Subcutaneous abdominal adipose tissue (tissue), 5 donors: ENCODE data around the gene KLF8.
"Not testable (repeated sequence)": the region's sequence is repeated elsewhere in the genome, so short reads cannot be mapped to it uniquely, and the experiment has no call there.

Source experiments
- H3K27ac ChIP-seq: one replicate; pipeline ENCODE4 v1.7.0; 2013; ENCODE audit warnings: low read depth, mild to moderate bottlenecking, inconsistent platforms, low read length, moderate library complexity
- H3K27me3 ChIP-seq, 5 donors: one replicate each; pipeline ENCODE4 v1.7.0; 2013; ENCODE audit warnings: low read length in 5 of 5, inconsistent platforms in 1 of 5; ENCODE audit not compliant: control insufficient read depth in 5 of 5, insufficient read depth in 4 of 5
- H3K36me3 ChIP-seq, 5 donors: one replicate each; pipeline ENCODE4 v1.7.0; 2013; ENCODE audit warnings: low read length in 5 of 5; ENCODE audit not compliant: control insufficient read depth in 5 of 5, insufficient read depth in 5 of 5
- H3K4me1 ChIP-seq, 5 donors: one replicate each; pipeline ENCODE4 v1.7.0; 2013; ENCODE audit warnings: low read length in 5 of 5, mild to moderate bottlenecking in 3 of 5, moderate library complexity in 1 of 5; ENCODE audit not compliant: control insufficient read depth in 5 of 5, insufficient read depth in 5 of 5
- H3K4me3 ChIP-seq, 5 donors: one replicate each; pipeline ENCODE4 v1.7.0; 2013; ENCODE audit warnings: low read length in 5 of 5, low read depth in 1 of 5
- H3K9ac ChIP-seq, 5 donors: one replicate each; pipeline ENCODE4 v1.7.0; 2013; ENCODE audit warnings: low read length in 5 of 5, mild to moderate bottlenecking in 4 of 5, moderate library complexity in 3 of 5
- H3K9me3 ChIP-seq, 5 donors: one replicate each; pipeline ENCODE4 v1.7.0; 2013; ENCODE audit warnings: low read length in 5 of 5; ENCODE audit not compliant: control insufficient read depth in 5 of 5
- donor health status: healthy.
- donor health status: healthy.
- donor health status: healthy.
- donor health status: healthy.
- donor health status: healthy.

KLF8 gene

DNA sequence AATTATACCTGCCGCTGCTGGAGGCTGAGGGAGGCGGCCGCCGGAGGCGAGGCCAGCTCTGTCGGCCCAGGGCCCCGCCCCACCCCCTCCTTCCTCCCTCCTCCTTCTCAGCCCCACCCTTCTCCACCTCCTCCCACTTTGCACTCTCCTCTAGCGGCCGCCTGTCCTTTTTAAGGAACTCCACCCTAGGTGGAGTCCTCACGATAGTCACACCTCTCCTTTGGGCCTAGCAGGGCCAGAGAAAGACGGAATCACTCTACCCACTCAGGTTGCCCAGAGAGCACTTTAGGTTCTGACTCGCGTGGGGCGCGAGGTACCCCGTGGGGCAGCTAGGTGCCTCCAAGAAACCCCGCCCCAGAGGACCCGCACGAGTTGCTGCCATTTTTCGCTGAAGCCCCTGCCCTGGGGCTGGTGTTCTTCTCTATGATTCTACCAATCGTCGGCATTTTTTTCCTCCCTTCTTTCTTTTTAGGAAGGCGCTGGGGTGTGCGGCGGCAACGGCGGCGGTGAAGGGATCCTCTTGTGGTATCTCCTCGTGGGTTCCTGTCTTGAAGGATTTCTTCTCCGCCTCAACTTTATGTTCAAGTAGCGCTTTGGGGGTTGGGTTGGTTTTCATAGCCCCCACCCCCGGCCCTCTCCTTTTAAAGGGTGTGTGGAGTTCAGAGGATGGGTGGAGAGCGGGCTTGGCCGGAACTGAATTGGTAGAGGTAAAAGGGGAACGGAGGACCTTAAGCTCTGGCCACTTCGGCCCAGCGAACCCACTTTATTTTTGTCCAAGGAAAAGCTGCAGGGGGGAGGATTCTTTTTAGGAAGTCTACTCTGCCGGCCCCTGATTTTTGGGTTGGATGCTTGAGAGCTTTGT is at the start of gene KLF8:
KLF8 (plus strand) TSS at position 136 of the 862 bp plus-strand sequence. CDS start 979 bp downstream, outside the sequence.
- H3K27me3 ChIP-seq, result peaks cover 3 to 9% (median 3%) of the 10 kb centered on the region in 5 donors
- peaks cover 2 to 39% (median 35%) of the 10 kb centered on the region in 5 donors for H3K4me1 ChIP-seq
- no peaks in the 10 kb centered on the region for H3K9me3 ChIP-seq
- peak within 1 kb of the TSS; percentile 74 for H3K27ac ChIP-seq
- H3K4me3 ChIP-seq, result peak within 1 kb of the TSS; percentile 68 to 80 (median 69)
- peak within 1 kb of the TSS; percentile 10 to 78 (median 57) for H3K9ac ChIP-seq
- H3K36me3 ChIP-seq, result no peaks in the 10 kb centered on the region

DNA sequence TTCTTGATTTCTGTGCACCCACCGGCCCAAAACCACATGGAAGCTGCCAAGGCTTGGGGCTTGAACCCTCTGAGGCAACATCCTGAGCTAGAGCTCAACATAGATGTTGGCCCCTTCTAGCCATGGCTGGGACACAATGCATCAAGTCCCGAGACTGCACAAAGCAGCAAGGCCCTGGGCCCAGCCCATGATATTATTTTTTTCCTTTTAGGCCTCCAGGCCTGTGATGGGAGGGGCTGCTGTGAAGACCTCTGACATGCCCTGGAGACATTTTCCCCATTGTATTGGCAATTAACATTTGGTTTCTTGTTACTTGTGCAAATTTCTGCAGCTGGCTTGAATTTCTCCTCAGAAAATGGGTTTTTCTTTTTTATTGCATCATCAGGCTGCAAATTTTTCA is 25.2 kb upstream of the KLF8 start:
- H3K4me1 ChIP-seq, H3K4me3 ChIP-seq, H3K27ac ChIP-seq, H3K9ac ChIP-seq, H3K36me3 ChIP-seq, H3K27me3 ChIP-seq, H3K9me3 ChIP-seq: not testable (repeated sequence)

DNA sequence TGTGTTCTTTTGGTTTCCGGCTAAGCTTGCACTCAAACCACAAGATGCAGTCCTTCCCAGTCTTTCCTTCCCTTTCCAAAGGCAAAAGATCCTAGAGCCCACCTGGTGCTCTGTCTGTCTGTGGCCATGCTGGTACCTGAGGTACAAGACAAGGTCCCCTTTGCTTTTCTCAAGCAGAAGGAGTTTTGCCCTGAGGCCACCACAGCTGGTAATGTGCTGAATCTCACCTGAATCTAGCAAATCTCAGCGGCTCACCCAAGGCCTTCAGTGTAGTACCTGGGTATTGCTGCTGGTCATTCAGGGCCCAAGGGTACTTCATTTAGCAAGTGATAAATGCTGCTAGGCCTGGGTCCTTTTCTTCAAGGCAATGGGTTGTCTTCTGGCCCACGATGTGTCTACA is 20.5 kb upstream of the KLF8 start:
- peaks cover 0 to 3% (median 0%) of the 10 kb centered on the region in 5 donors for H3K27me3 ChIP-seq
- no peaks in the 10 kb centered on the region for H3K4me1 ChIP-seq
- no peak overlapping the region for H3K4me3 ChIP-seq
- no peaks in the 10 kb centered on the region for H3K36me3 ChIP-seq
- H3K9ac ChIP-seq, result no peak overlapping the region
- peaks cover 0 to 10% (median 3%) of the 10 kb centered on the region in 5 donors for H3K9me3 ChIP-seq
- H3K27ac ChIP-seq, result no peak overlapping the region

DNA sequence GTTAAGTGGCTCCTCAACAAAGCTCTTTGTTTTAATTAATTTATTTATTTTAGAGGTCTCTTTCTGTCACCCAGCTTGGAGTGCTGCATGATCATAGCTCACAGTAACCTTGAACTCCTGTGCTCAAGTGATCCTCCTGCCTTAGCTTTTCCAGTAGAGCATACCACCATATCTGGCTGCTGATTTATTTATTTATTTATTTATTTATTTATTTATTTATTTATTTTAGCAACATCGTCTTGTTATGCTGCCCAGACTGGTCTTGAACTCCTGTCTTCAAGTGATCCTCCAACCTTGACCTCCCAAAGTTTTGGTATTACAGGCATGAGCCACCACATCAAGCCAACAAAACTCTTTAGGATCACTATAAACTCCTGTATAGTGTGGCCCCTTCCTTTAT is 15.8 kb upstream of the KLF8 start:
- Histone ChIP-seq H3K27ac (no peak overlapping the region), H3K9me3 (peaks cover 0 to 10% (median 3%) of the 10 kb centered on the region in 5 donors), H3K36me3 (no peaks in the 10 kb centered on the region), H3K27me3 (peaks cover 0 to 5% (median 3%) of the 10 kb centered on the region in 5 donors), H3K9ac (no peak overlapping the region), H3K4me3 (no peak overlapping the region), H3K4me1 (peaks cover 0 to 7% (median 0%) of the 10 kb centered on the region in 5 donors)

DNA sequence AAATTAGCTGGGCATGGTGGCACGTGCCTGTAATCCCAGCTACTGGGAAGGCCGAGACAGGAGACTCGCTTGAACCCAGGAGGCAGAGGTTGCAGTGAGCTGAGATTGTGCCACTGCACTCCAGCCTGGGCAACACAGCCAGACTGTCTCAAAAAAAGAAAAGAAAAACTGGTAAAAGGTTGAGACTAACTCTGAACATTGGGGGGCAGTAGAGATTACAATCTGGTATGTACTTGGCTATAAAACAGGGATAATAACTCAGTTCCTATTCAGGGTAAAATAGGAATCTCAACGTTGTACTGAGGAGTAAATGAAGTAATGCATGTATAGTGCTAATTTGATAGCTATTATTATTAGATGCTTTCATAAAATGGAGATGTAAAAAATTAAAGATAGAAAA is 12.5 kb upstream of the KLF8 start:
- Histone ChIP-seq H3K4me1 (peaks cover 0 to 10% (median 0%) of the 10 kb centered on the region in 5 donors), H3K9ac (no peak overlapping the region), H3K36me3 (no peaks in the 10 kb centered on the region), H3K4me3 (no peak overlapping the region), H3K9me3 (no peaks in the 10 kb centered on the region), H3K27me3 (peaks cover 0 to 5% (median 3%) of the 10 kb centered on the region in 5 donors), H3K27ac (no peak overlapping the region)

DNA sequence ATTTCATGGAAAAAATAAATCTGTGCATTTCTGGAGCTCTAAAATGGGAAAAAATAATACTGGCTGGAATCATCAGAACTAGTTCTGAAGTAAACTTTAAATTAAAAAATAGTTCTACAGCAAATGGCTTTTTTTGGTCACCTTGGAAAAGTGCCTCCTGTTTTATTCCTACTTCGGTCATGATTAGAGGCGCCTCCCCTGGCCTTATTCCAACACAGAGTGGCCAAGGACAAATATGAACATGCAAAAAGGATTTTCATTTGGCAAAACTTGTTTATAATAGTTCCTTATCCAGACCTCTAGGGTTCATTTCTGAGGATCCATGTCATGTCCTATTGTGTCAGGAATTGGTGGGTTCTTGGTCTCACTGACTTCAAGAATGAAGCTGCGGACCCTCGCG is 11.1 kb upstream of the KLF8 start:
- H3K9me3 ChIP-seq, result no peaks in the 10 kb centered on the region
- peaks cover 0 to 10% (median 0%) of the 10 kb centered on the region in 5 donors for H3K4me1 ChIP-seq
- no peak overlapping the region for H3K9ac ChIP-seq
- H3K4me3 ChIP-seq, result no peak overlapping the region
- H3K36me3 ChIP-seq, result no peaks in the 10 kb centered on the region
- H3K27me3 ChIP-seq, result peaks cover 0 to 5% (median 0%) of the 10 kb centered on the region in 5 donors
- no peak overlapping the region for H3K27ac ChIP-seq

DNA sequence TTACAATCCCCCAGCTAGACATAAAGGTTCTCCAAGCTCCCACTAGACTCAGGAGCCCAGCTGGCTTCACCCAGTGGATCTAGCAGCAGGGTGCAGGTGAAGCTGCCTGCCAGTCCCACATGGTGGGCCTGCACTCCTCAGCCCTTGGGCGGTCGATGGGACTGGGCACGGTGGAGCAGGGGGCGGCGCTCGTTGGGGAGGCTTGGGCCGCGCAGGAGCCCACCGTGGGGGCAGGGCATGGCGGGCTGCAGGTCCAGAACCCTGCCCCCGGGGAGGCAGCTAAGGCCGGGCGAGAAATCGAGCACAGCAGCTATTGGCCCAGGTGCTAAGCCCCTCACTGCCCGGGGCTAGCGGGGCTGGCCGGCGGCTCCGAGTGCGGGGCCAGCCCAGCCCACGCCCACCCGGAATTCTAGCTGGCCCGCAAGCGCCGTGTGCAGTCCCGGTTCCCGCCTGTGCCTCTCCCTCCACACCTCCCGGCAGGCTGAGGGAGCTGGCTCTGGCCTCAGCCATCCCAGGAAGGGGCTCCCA is 9.6 kb upstream of the KLF8 start:
- Histone ChIP-seq H3K9ac (no peak overlapping the region), H3K27me3 (peaks cover 0 to 3% (median 0%) of the 10 kb centered on the region in 5 donors), H3K27ac (no peak overlapping the region), H3K4me3 (no peak overlapping the region), H3K9me3 (no peaks in the 10 kb centered on the region), H3K36me3 (no peaks in the 10 kb centered on the region), H3K4me1 (peaks cover 0 to 11% (median 8%) of the 10 kb centered on the region in 5 donors)

DNA sequence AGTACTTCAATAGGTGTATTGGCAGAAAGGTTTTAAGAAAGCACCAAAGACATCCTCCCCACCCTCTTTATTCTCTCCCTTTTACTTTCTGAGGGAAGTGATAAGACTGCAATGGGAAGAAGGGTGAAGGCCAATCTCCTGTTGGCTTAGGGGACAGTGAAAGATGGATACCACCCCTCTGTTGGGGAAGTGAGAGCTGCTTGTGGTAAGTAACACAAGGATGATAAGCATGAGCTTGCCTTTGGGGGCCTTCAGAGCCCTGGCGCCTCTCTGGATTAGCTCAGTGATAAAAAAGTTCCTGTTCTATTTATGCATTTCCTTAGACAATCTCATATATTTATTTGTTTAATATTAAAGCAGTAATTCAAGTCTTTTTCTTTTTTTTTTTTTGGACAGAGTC is 5.2 kb upstream of the KLF8 start:
- Histone ChIP-seq H3K9ac (no peak overlapping the region), H3K27me3 (peaks cover 0 to 9% (median 3%) of the 10 kb centered on the region in 5 donors), H3K9me3 (no peaks in the 10 kb centered on the region), H3K4me3 (no peak overlapping the region), H3K27ac (no peak overlapping the region), H3K4me1 (peaks cover 2 to 37% (median 25%) of the 10 kb centered on the region in 5 donors), H3K36me3 (no peaks in the 10 kb centered on the region)

DNA sequence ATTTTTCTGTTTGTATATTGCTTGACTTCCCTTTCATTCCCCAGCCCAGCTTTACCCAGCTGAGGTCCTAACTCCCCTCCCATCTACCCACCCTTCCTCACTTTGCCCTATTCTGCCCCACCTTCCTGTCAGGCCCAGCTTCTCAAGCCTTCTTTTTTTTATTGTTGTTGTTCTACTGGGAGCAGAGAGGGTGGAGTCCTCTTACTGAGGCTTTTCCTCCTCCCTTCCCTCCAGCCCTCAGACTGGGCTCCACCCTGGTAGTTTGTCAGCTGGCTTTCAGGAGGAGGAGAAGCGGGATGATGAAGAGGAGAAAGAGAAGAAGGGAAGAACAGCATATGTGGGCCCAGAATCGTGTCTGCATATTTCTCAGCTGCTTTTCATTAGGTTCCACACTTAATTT is 3.2 kb upstream of the KLF8 start:
- H3K27ac ChIP-seq, result peak overlapping the region; percentile 63
- H3K27me3 ChIP-seq, result peaks cover 0 to 9% (median 3%) of the 10 kb centered on the region in 5 donors

DNA sequence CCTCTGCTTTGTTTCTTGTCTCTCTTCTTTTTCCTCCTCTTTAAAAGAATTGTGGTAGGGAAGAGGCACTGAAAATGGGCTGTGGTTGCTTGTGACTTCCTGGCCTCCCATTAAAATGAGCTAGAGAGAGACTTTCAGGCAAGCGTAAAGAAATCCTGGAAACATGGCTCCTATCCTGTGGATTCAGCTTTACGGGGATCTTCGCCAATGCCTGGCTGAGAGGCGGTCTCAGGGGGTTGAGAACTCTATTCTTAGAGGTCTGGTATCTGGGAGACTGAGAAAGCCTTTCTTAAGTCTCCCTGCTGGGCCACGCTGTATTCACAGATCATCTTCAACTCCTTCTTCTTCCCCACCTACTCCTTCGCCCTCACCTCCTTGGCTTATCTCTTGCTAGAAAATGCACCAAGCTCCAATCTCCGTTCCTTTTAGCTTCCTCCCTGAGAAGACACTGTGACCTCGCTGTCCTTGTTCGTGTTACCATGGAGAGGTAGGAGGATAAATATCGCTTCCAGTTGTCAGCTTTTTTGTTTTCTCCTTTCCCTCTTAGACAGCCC is 542 bp upstream of the KLF8 start:
- no peaks in the 10 kb centered on the region for H3K9me3 ChIP-seq
- H3K27ac ChIP-seq, result peak overlapping the region; percentile 54
- peaks cover 3 to 9% (median 3%) of the 10 kb centered on the region in 5 donors for H3K27me3 ChIP-seq
- peak overlapping the region; percentile 49 to 80 (median 68) for H3K4me3 ChIP-seq
- H3K9ac ChIP-seq, result peak overlapping the region in 3 of 5 donors; percentile 10 to 50 (median 22)
- H3K36me3 ChIP-seq, result no peaks in the 10 kb centered on the region
- peaks cover 2 to 43% (median 37%) of the 10 kb centered on the region in 5 donors for H3K4me1 ChIP-seq

More for the DNA sequence above, 3.2 kb upstream of the KLF8 start:
- no peaks in the 10 kb centered on the region for H3K36me3 ChIP-seq
- H3K9ac ChIP-seq, result no peak overlapping the region
- H3K4me3 ChIP-seq, result peak overlapping the region in 2 of 5 donors; percentile 24 to 37
- no peaks in the 10 kb centered on the region for H3K9me3 ChIP-seq
- peaks cover 2 to 37% (median 27%) of the 10 kb centered on the region in 5 donors for H3K4me1 ChIP-seq
